Measurements from ENCODE around the gene TMEM97.

The TMEM97 gene

GRCh38 chr17:28371245-28372202 is 52.5 kb downstream of the TMEM97 start, which contains the start of gene SARM1 (continued):
- no peak for TF ChIP-seq ZNF596 (tag by site-specific recombination; IDR thresholded peaks at IDR 0.05)
- TF ChIP-seq ZEB2 (tag by site-specific recombination; IDR thresholded peaks at IDR 0.05) = peak; percentile 76; the same call in 1 of the 2 replicates
- TF ChIP-seq ZNF223 (tag by site-specific recombination; IDR thresholded peaks at IDR 0.05) = peak; percentile 100
- peak; percentile 84 for TF ChIP-seq ZBTB10 (tag by site-specific recombination; IDR thresholded peaks at IDR 0.05)
- TF ChIP-seq ZBTB8A (tag by site-specific recombination; IDR thresholded peaks at IDR 0.05) = peak; percentile 50; the same call in 1 of the 2 replicates
- TF ChIP-seq WT1 (tag by site-specific recombination; IDR thresholded peaks at IDR 0.05) = peak; percentile 40
- TF ChIP-seq MEIS1 (CRISPR knock-in tag; IDR thresholded peaks at IDR 0.05; ENCODE audit: borderline replicate concordance) = no peak
- no peak for TF ChIP-seq ZNF513 (tag by site-specific recombination; IDR thresholded peaks at IDR 0.05)
- TF ChIP-seq ZNF324 (tag by site-specific recombination; IDR thresholded peaks at IDR 0.05) = peak; percentile 82; the same call in 1 of the 2 replicates
- no peak for TF ChIP-seq ZNF518A (tag by site-specific recombination; conservative IDR thresholded peaks at IDR 0.05; ENCODE audit: low read depth)
- 0 out of 2 replicates have a peak, but pooled peaks have one; percentile 23 for TF ChIP-seq ZNF302 (tag by site-specific recombination; IDR thresholded peaks at IDR 0.05; ENCODE audit: low read depth)
- no peak for TF ChIP-seq ZNF423 (tag by site-specific recombination; IDR thresholded peaks at IDR 0.05)
- TF ChIP-seq ZNF18 (tag by site-specific recombination; IDR thresholded peaks at IDR 0.05) = no peak
- TF ChIP-seq ZNF214 (tag by site-specific recombination; IDR thresholded peaks at IDR 0.05; ENCODE audit: borderline replicate concordance) = no peak
- TF ChIP-seq ZNF2 (tag by site-specific recombination; IDR thresholded peaks at IDR 0.05) = peak; percentile 61; the same call in 1 of the 2 replicates
- no peak; the same call in 1 of the 2 replicates for TF ChIP-seq ZNF266 (tag by site-specific recombination; IDR thresholded peaks at IDR 0.05; ENCODE audit: low read depth)
- no peak for TF ChIP-seq ZBTB6 (tag by site-specific recombination; IDR thresholded peaks at IDR 0.05)
- TF ChIP-seq BCL11B (tag by site-specific recombination; IDR thresholded peaks at IDR 0.05; ENCODE audit: low read depth) = no peak
- TF ChIP-seq ZBTB17 (tag by site-specific recombination; IDR thresholded peaks at IDR 0.05) = peak; percentile 87
- no peak for TF ChIP-seq ZNF610 (tag by site-specific recombination; IDR thresholded peaks at IDR 0.05; ENCODE audit: borderline replicate concordance)
- TF ChIP-seq ZNF529 (tag by site-specific recombination; IDR thresholded peaks at IDR 0.05; ENCODE audit: insufficient replicate concordance) = no peak
- 0 out of 2 replicates have a peak, but pooled peaks have one; percentile 23 for TF ChIP-seq CTCF (tag by site-specific recombination; IDR thresholded peaks at IDR 0.05)
- TF ChIP-seq ZNF174 (tag by site-specific recombination; IDR thresholded peaks at IDR 0.05) = no peak
- TF ChIP-seq ZNF175 (tag by site-specific recombination; IDR thresholded peaks at IDR 0.05) = no peak
